SK-N-SH (cell line): ENCODE results near the gene TMEM134. TPM values are rescaled to one million over a fixed set of nuclear protein-coding genes. Genes with fewer than 3 reads are reported as not detected.

Experiments used
- CTCF ChIA-PET: fragments of 300-600, 350-600 bp; formaldehyde crosslinking; extraction: SDS; loops from one replicate; lab custom pipeline; 2021; lab: Yijun Ruan, JAX
- POLR2A ChIA-PET: fragments of 350-600 bp; sonication (Branson Sonifier 250); formaldehyde crosslinking; extraction: SDS; loops from one replicate; lab custom pipeline; 2020; ENCODE audit warnings: antibody characterized with exemption, inconsistent platforms; lab: Yijun Ruan, JAX
- DNase-seq: peaks from one replicate; pipeline ENCODE4 v3.0.0; 2012
- H2AFZ ChIP-seq: fragments of 200-600 bp; sonication (generic); 2 replicates; pipeline ENCODE4 v1.8.1; 2016; ENCODE audit warnings: antibody characterized with exemption, mild to moderate bottlenecking, low read depth
- H3F3A ChIP-seq: fragments of 200-600 bp; sonication (generic); replicated peaks from 2 replicates; pipeline ENCODE3; 2016; ENCODE audit warnings: antibody characterized with exemption, mild to moderate bottlenecking; ENCODE audit not compliant: insufficient read depth
- H3K27ac ChIP-seq, 2 experiments: fragments of 200-500 bp in 1 of 2; fragments of 200-600 bp in 1 of 2; sonication (Bioruptor generic) in 1 of 2; sonication (generic), shearing (Covaris generic) in 1 of 2; 2 replicates each; pipeline versions ENCODE4 v1.5.1 to v1.6.1; 2014 to 2016; ENCODE audit warnings: low read depth in 2 of 2, inconsistent platforms in 1 of 2, low read length in 1 of 2, mild to moderate bottlenecking in 1 of 2, mixed read lengths in 1 of 2
- H3K27me3 ChIP-seq: fragments of 200-600 bp; sonication (generic), shearing (Covaris generic); 2 replicates; pipeline ENCODE4 v1.6.1; 2016; ENCODE audit warnings: mixed run types; ENCODE audit not compliant: insufficient read depth
- H3K36me3 ChIP-seq, 2 experiments: fragments of 200-500 bp in 1 of 2; fragments of 200-600 bp in 1 of 2; sonication (Bioruptor generic) in 1 of 2; sonication (generic) in 1 of 2; replicated peaks in 1 of 2; 2 replicates each; pipeline versions ENCODE3 to v1.5.1; 2014 to 2016; ENCODE audit warnings: low read length in 1 of 2, mild to moderate bottlenecking in 1 of 2; ENCODE audit not compliant: insufficient read depth in 2 of 2, control insufficient read depth in 1 of 2
- H3K4me1 ChIP-seq, 2 experiments: fragments of 200-500 bp in 1 of 2; fragments of 200-600 bp in 1 of 2; sonication (Bioruptor generic) in 1 of 2; sonication (generic), shearing (Covaris generic) in 1 of 2; 2 replicates each; pipeline versions ENCODE4 v1.5.1 to v1.6.1; 2014 to 2016; ENCODE audit warnings: low read depth in 1 of 2, low read length in 1 of 2, mixed run types in 1 of 2; ENCODE audit not compliant: insufficient read depth in 2 of 2, control insufficient read depth in 1 of 2
- H3K4me2 ChIP-seq: fragments of 200-600 bp; sonication (generic), shearing (Covaris generic); 2 replicates; pipeline ENCODE4 v1.6.1; 2017; ENCODE audit warnings: mixed run types
- H3K4me3 ChIP-seq, 2 experiments: fragments of 200-500 bp in 1 of 2; fragments of 200-600 bp in 1 of 2; sonication (Bioruptor generic) in 1 of 2; sonication (generic), shearing (Covaris generic) in 1 of 2; 2 replicates each; pipeline versions ENCODE4 v1.5.1 to v1.8.1; 2014 to 2016; ENCODE audit warnings: low read depth in 2 of 2, inconsistent platforms in 1 of 2, low read length in 1 of 2, mild to moderate bottlenecking in 1 of 2, mixed read lengths in 1 of 2, moderate library complexity in 1 of 2
- H3K79me2 ChIP-seq: fragments of 200-600 bp; sonication (generic); 2 replicates; pipeline ENCODE4 v1.8.1; 2017; ENCODE audit warnings: mild to moderate bottlenecking; ENCODE audit not compliant: insufficient read depth
- H3K9ac ChIP-seq: fragments of 200-600 bp; sonication (generic); 2 replicates; pipeline ENCODE4 v1.6.1; 2017; ENCODE audit warnings: mixed run types
- H3K9me2 ChIP-seq: fragments of 200-600 bp; sonication (generic); 2 replicates; pipeline ENCODE4 v1.6.1; 2017; ENCODE audit warnings: mixed run types
- H3K9me3 ChIP-seq: fragments of 200-600 bp; sonication (generic); 2 replicates; pipeline ENCODE4 v1.6.1; 2017; ENCODE audit warnings: mixed run types, mild to moderate bottlenecking, moderate library complexity
- H4K20me1 ChIP-seq: fragments of 200-600 bp; sonication (generic); 2 replicates; pipeline ENCODE4 v1.6.1; 2017; ENCODE audit warnings: mild to moderate bottlenecking, mixed run types; ENCODE audit not compliant: insufficient read depth
- CHD2 ChIP-seq: fragments of 150-350 bp; IDR thresholded peaks from 2 replicates; pipeline ENCODE4 v1.6.1; 2018; ENCODE audit warnings: low read length; ENCODE audit not compliant: partially characterized antibody
- ELF1 ChIP-seq: IDR thresholded peaks from 2 replicates; pipeline ENCODE4 v1.4.0; 2012
- FOXJ3 ChIP-seq: sonication (generic); formaldehyde crosslinking; IDR thresholded peaks from 2 replicates; pipeline ENCODE4 v1.5.1; 2020; ENCODE audit warnings: mild to moderate bottlenecking, missing genetic modification reagents
- GABPA ChIP-seq: IDR thresholded peaks from 2 replicates; pipeline ENCODE4 v1.4.0; 2012; ENCODE audit warnings: low read depth, mild to moderate bottlenecking
- MEF2A ChIP-seq: IDR thresholded peaks from 2 replicates; pipeline ENCODE4 v1.4.0; 2012; ENCODE audit warnings: low read depth, borderline replicate concordance
- MXI1 ChIP-seq: IDR thresholded peaks from 2 replicates; pipeline ENCODE4 v1.6.1; 2012; ENCODE audit warnings: mild to moderate bottlenecking, low read depth, low read length, improper control_type of control experiment
- NFIC ChIP-seq: IDR thresholded peaks from 2 replicates; pipeline ENCODE4 v1.4.0; 2012; ENCODE audit warnings: borderline replicate concordance
- RCOR1 ChIP-seq: fragments of 150-350 bp; IDR thresholded peaks from 2 replicates; pipeline ENCODE4 v1.6.1; 2017; ENCODE audit warnings: antibody characterized with exemption, low read length
- RFX5 ChIP-seq: IDR thresholded peaks from 2 replicates; pipeline ENCODE4 v1.6.1; 2012; ENCODE audit warnings: mild to moderate bottlenecking, improper control_type of control experiment, low read length
- RXRA ChIP-seq: IDR thresholded peaks from 2 replicates; pipeline ENCODE4 v1.4.0; 2012; ENCODE audit warnings: low read depth, mild to moderate bottlenecking, borderline replicate concordance
- SIN3A ChIP-seq: IDR thresholded peaks from 2 replicates; pipeline ENCODE4 v1.6.1; 2012; ENCODE audit warnings: low read depth, mild to moderate bottlenecking, low read length, moderate library complexity, borderline replicate concordance
- TAF1 ChIP-seq: IDR thresholded peaks from 2 replicates; pipeline ENCODE4 v1.6.1; 2012; ENCODE audit warnings: low read depth, mild to moderate bottlenecking, low read length, moderate library complexity, borderline replicate concordance
- WGBS: methylation state at CpG from one replicate; pipeline ENCODE4 v1.1.6; 2017; ENCODE audit warnings: low lambda C conversion rate; 5-methylcytosine and 5-hydroxymethylcytosine counted together
- polyA plus RNA-seq, 3 experiments: library from polyadenylated mRNA; depleted of rRNA; stranded (reverse); fragments of >200 nt; gene quantifications; 2 replicates each; pipeline ENCODE4 v1.2.3, GENCODE V29; 2012
- TF ChIP-seq, protein P1 (sequence below): IDR thresholded peaks from 2 replicates; pipeline ENCODE4 v1.4.0; 2012; ENCODE audit warnings: low read depth, borderline replicate concordance
- TF ChIP-seq, protein P2 (sequence below): IDR thresholded peaks from 2 replicates; pipeline ENCODE4 v1.6.1; 2012; ENCODE audit warnings: mild to moderate bottlenecking, low read depth, low read length, moderate library complexity
- TF ChIP-seq, protein P3 (sequence below): IDR thresholded peaks from 2 replicates; pipeline ENCODE4; 2012
- TF ChIP-seq, protein P4 (sequence below): IDR thresholded peaks from 2 replicates; pipeline ENCODE4 v1.4.0; 2012; ENCODE audit warnings: low read depth
- TF ChIP-seq, protein P5 (sequence below): fragments of 150-350 bp; IDR thresholded peaks from 2 replicates; pipeline ENCODE4 v1.6.1; 2016; ENCODE audit warnings: mild to moderate bottlenecking, low read depth, low read length
- TF ChIP-seq, protein P6 (sequence below): fragments of 200-600 bp; sonication (generic); IDR thresholded peaks from 2 replicates; pipeline ENCODE4 v1.6.1; 2017; ENCODE audit warnings: antibody characterized with exemption, mild to moderate bottlenecking, moderate library complexity

Gene TMEM134
- polyA plus RNA-seq, 1 of the 3 experiments (the other 2 are of a cell fraction) = 132 TPM

DNA sequence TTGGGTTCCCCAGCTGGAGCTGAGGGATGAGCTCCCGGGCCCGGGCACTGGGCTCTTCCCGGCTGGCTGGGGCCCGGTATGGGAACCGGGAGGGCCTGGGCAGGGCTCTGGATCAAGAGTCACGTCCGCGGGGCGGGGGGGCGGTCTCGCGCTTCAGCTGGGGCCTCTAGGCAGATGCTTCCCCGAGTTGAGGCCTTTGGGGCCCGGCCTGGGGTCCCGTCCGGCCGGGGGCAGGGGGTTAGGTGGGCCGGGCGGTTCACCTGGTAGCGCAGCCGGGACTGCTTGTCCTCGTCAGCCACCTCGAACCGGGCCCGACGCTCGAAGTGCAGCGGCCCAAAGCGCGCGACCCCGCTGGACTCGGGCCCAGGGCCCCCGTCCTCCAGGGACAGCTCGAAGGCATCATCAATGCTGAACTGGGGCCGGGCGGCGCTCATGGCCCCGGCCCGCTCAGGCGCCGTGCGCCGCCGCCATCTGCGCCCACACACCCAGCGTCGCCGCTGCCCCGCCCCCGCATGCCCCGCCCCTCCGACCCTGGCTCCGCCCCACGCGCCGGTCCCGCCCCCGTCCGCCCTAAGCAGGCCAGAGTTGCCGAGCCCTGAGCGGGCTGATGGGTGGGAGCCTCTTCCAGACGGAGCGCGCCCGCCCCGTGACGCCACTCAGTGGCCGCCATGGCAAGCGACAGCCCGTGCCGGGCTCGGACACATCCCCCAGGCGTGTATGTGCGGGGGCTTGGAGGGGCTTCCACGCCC, at the start of gene TMEM134 (continued):
- no peak for TF ChIP-seq ELF1
- TF ChIP-seq NFIC = no peak
- TF ChIP-seq RFX5 = no peak

DNA sequence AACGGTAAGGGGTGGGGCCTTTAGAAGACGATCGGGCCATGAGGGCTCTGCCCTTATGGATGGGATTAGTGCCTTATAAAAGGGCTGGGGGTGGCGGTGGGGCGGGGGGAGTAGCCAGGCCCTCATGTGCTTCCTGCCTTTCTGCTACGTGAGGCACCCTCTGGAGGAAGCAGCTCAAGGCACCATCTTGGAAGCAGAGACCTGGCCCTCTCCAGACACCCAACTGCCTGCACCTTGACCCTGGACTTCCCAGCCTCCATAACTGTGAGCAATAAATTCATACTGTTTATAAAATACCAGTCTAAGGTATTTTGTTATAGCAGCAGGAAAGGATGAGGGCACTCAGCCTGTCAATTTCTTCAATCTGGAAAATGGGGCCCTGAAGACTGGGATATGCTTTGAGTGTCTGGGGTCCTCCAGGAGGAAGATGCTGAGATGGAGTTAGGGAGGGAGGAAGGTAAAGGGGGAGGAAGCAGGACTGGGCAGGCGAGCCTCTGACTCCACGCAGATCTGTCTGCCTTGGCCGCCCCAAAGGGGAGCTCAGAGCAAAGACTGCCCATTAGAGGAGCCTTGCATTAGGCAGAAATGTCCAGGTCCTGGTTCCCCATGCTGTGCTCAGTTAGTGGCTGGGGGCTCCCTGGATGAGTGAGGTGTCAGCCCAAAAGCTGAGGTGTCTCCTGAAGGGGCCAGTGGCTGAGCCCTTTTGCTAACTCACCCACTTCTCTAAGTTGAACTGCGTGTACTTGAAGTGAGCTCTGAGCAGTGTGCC, 48.9 kb upstream of the TMEM134 start:
- no peak for DNase-seq
- TF ChIP-seq, protein P1, sequence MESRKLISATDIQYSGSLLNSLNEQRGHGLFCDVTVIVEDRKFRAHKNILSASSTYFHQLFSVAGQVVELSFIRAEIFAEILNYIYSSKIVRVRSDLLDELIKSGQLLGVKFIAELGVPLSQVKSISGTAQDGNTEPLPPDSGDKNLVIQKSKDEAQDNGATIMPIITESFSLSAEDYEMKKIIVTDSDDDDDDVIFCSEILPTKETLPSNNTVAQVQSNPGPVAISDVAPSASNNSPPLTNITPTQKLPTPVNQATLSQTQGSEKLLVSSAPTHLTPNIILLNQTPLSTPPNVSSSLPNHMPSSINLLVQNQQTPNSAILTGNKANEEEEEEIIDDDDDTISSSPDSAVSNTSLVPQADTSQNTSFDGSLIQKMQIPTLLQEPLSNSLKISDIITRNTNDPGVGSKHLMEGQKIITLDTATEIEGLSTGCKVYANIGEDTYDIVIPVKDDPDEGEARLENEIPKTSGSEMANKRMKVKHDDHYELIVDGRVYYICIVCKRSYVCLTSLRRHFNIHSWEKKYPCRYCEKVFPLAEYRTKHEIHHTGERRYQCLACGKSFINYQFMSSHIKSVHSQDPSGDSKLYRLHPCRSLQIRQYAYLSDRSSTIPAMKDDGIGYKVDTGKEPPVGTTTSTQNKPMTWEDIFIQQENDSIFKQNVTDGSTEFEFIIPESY = no peak
- TF ChIP-seq MXI1 = no peak
- no peak for TF ChIP-seq MEF2A
- no peak for TF ChIP-seq SIN3A
- TF ChIP-seq, protein P2, sequence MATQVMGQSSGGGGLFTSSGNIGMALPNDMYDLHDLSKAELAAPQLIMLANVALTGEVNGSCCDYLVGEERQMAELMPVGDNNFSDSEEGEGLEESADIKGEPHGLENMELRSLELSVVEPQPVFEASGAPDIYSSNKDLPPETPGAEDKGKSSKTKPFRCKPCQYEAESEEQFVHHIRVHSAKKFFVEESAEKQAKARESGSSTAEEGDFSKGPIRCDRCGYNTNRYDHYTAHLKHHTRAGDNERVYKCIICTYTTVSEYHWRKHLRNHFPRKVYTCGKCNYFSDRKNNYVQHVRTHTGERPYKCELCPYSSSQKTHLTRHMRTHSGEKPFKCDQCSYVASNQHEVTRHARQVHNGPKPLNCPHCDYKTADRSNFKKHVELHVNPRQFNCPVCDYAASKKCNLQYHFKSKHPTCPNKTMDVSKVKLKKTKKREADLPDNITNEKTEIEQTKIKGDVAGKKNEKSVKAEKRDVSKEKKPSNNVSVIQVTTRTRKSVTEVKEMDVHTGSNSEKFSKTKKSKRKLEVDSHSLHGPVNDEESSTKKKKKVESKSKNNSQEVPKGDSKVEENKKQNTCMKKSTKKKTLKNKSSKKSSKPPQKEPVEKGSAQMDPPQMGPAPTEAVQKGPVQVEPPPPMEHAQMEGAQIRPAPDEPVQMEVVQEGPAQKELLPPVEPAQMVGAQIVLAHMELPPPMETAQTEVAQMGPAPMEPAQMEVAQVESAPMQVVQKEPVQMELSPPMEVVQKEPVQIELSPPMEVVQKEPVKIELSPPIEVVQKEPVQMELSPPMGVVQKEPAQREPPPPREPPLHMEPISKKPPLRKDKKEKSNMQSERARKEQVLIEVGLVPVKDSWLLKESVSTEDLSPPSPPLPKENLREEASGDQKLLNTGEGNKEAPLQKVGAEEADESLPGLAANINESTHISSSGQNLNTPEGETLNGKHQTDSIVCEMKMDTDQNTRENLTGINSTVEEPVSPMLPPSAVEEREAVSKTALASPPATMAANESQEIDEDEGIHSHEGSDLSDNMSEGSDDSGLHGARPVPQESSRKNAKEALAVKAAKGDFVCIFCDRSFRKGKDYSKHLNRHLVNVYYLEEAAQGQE = no peak
- no peak for TF ChIP-seq GABPA
- no peak for TF ChIP-seq CHD2
- TF ChIP-seq FOXJ3 (CRISPR knock-in tag) = no peak
- TF ChIP-seq RXRA = no peak
- TF ChIP-seq, protein P3, sequence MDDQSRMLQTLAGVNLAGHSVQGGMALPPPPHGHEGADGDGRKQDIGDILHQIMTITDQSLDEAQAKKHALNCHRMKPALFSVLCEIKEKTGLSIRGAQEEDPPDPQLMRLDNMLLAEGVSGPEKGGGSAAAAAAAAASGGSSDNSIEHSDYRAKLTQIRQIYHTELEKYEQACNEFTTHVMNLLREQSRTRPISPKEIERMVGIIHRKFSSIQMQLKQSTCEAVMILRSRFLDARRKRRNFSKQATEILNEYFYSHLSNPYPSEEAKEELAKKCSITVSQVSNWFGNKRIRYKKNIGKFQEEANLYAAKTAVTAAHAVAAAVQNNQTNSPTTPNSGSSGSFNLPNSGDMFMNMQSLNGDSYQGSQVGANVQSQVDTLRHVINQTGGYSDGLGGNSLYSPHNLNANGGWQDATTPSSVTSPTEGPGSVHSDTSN = no peak
- TF ChIP-seq, protein P4, sequence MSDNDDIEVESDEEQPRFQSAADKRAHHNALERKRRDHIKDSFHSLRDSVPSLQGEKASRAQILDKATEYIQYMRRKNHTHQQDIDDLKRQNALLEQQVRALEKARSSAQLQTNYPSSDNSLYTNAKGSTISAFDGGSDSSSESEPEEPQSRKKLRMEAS = no peak
- TF ChIP-seq, protein P5, sequence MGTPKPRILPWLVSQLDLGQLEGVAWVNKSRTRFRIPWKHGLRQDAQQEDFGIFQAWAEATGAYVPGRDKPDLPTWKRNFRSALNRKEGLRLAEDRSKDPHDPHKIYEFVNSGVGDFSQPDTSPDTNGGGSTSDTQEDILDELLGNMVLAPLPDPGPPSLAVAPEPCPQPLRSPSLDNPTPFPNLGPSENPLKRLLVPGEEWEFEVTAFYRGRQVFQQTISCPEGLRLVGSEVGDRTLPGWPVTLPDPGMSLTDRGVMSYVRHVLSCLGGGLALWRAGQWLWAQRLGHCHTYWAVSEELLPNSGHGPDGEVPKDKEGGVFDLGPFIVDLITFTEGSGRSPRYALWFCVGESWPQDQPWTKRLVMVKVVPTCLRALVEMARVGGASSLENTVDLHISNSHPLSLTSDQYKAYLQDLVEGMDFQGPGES = no peak
- TF ChIP-seq RCOR1 = no peak
- TF ChIP-seq, protein P6, sequence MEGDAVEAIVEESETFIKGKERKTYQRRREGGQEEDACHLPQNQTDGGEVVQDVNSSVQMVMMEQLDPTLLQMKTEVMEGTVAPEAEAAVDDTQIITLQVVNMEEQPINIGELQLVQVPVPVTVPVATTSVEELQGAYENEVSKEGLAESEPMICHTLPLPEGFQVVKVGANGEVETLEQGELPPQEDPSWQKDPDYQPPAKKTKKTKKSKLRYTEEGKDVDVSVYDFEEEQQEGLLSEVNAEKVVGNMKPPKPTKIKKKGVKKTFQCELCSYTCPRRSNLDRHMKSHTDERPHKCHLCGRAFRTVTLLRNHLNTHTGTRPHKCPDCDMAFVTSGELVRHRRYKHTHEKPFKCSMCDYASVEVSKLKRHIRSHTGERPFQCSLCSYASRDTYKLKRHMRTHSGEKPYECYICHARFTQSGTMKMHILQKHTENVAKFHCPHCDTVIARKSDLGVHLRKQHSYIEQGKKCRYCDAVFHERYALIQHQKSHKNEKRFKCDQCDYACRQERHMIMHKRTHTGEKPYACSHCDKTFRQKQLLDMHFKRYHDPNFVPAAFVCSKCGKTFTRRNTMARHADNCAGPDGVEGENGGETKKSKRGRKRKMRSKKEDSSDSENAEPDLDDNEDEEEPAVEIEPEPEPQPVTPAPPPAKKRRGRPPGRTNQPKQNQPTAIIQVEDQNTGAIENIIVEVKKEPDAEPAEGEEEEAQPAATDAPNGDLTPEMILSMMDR = no peak
- no peak for TF ChIP-seq TAF1

More for the DNA sequence above, 48.9 kb upstream of the TMEM134 start:
- Histone ChIP-seq H3K4me3 (no peak overlapping the region), H3K27ac (no peak overlapping the region), H3K36me3 (no peaks in the 10 kb centered on the region), H4K20me1 (no peaks in the 10 kb centered on the region), H3K9ac (no peak overlapping the region), H3K4me1 (no peaks in the 10 kb centered on the region; a peak in 1 of 4 replicates), H2AFZ (no peak overlapping the region), H3K4me2 (no peak overlapping the region), H3K9me2 (no peaks in the 10 kb centered on the region), H3K79me2 (no peaks in the 10 kb centered on the region), H3K27me3 (peaks cover 4% of the 10 kb centered on the region; the same call in 1 of the 2 replicates), H3K9me3 (no peaks in the 10 kb centered on the region), H3F3A (no peaks in the 10 kb centered on the region)
- CTCF ChIA-PET = no interaction called here
- POLR2A ChIA-PET = no interaction called here
- WGBS = 59% methylated on average over 6 of the region's 10 CpGs
